Calu3 (cell line): ENCODE measurements around the gene CAVIN3. TPM values are rescaled to one million over a fixed set of nuclear protein-coding genes. Genes with fewer than 3 reads are reported as not detected.

Source experiments
- BruUV-seq: library from RNA; stranded (reverse); fragments of 400-500 nt; replicated peaks from 2 replicates; lab custom pipeline; 2021; lab: Mats Ljungman, UMichigan
- CTCF ChIA-PET: fragments of 300-600 bp; sonication (Branson Sonifier 250); formaldehyde crosslinking; loops from one replicate; lab custom pipeline; 2022; ENCODE audit warnings: antibody characterized with exemption; lab: Charles Lee
- DNase-seq: peaks from one replicate; pipeline ENCODE4 v3.0.0; 2022
- H3K27ac Mint-ChIP-seq: one replicate; pipeline ENCODE4 v1.8.0; 2022; ENCODE audit warnings: mixed read lengths; ENCODE audit not compliant: unreplicated experiment
- H3K27me3 Mint-ChIP-seq: one replicate; pipeline ENCODE4 v1.8.0; 2022; ENCODE audit warnings: mixed read lengths; ENCODE audit not compliant: unreplicated experiment
- H3K36me3 Mint-ChIP-seq: one replicate; pipeline ENCODE4 v1.8.0; 2022; ENCODE audit warnings: mild to moderate bottlenecking, moderate library complexity, mixed read lengths; ENCODE audit not compliant: insufficient read depth, unreplicated experiment
- H3K4me1 Mint-ChIP-seq: one replicate; pipeline ENCODE4 v1.8.0; 2022; ENCODE audit warnings: mild to moderate bottlenecking, low read depth, mixed read lengths; ENCODE audit not compliant: unreplicated experiment
- H3K4me3 Mint-ChIP-seq: one replicate; pipeline ENCODE4 v1.8.0; 2022; ENCODE audit warnings: mild to moderate bottlenecking, low read depth, moderate library complexity, mixed read lengths; ENCODE audit not compliant: unreplicated experiment
- H3K9me3 Mint-ChIP-seq: one replicate; pipeline ENCODE4 v1.8.0; 2022; ENCODE audit warnings: low read depth, mixed read lengths; ENCODE audit not compliant: unreplicated experiment
- CTCF ChIP-seq: fragments of 200-600 bp; IDR thresholded peaks from one replicate; pipeline ENCODE4 v1.8.0; 2022; ENCODE audit warnings: antibody characterized with exemption; ENCODE audit not compliant: unreplicated experiment
- intact Hi-C: fragments of 100-400 bp; cut with micrococcal nuclease; formaldehyde crosslinking; loops from one replicate; pipeline ENCODE4 v1.10.0; 2022; ENCODE audit not compliant: unreplicated experiment
- total RNA-seq: library from RNA; stranded (reverse); gene quantifications from 2 replicates; pipeline ENCODE4 v1.2.3, GENCODE V29; 2022

Gene CAVIN3
- total RNA-seq, 1 experiment from 2014 or later = 26.4 TPM

- no peak overlapping the region for H3K27ac Mint-ChIP-seq
- intact Hi-C loops = no loop called here
- H3K4me3 Mint-ChIP-seq = no peak overlapping the region
- H3K4me1 Mint-ChIP-seq = peaks cover 9% of the 10 kb centered on the region
- TF ChIP-seq CTCF = no peak
- H3K36me3 Mint-ChIP-seq = peaks cover 3% of the 10 kb centered on the region
- H3K27me3 Mint-ChIP-seq = no peaks in the 10 kb centered on the region
- CTCF ChIA-PET = no interaction called here
- no peak for DNase-seq
- no TSS peak for BruUV-seq
- H3K9me3 Mint-ChIP-seq = peaks cover 3% of the 10 kb centered on the region
Observed at GRCh38 chr11:6326985-6327384, 6.7 kb upstream of the CAVIN3 start.

- Mint-ChIP-seq H3K27ac (no peak overlapping the region), H3K4me1 (peaks cover 16% of the 10 kb centered on the region), H3K9me3 (peaks cover 3% of the 10 kb centered on the region), H3K4me3 (no peak overlapping the region), H3K36me3 (peaks cover 10% of the 10 kb centered on the region), H3K27me3 (no peaks in the 10 kb centered on the region)
- CTCF ChIA-PET = no interaction called here
- BruUV-seq = no TSS peak
- intact Hi-C loops = no loop called here
- no peak for TF ChIP-seq CTCF
- DNase-seq = no peak
Observed at GRCh38 chr11:6326303-6326702, 6.0 kb upstream of the CAVIN3 start.

GRCh38 chr11:6323291-6323905 is 3.1 kb upstream of the CAVIN3 start:
- Mint-ChIP-seq H3K9me3 (peaks cover 3% of the 10 kb centered on the region), H3K27me3 (no peaks in the 10 kb centered on the region), H3K4me1 (peaks cover 25% of the 10 kb centered on the region), H3K4me3 (no peak overlapping the region), H3K36me3 (peaks cover 37% of the 10 kb centered on the region), H3K27ac (no peak overlapping the region)
- intact Hi-C loops = no loop called here
- no peak for DNase-seq
- no TSS peak for BruUV-seq
- no peak for TF ChIP-seq CTCF
- CTCF ChIA-PET = interaction anchor here (0.6 kb wide), 1 partner anchor 704 kb away, joined by 4 read pairs; no protein-coding TSS in a partner anchor

- Mint-ChIP-seq H3K9me3 (no peaks in the 10 kb centered on the region), H3K27me3 (no peaks in the 10 kb centered on the region), H3K36me3 (peaks cover 37% of the 10 kb centered on the region), H3K27ac (peak overlapping the region; percentile 93), H3K4me3 (peak overlapping the region; percentile 80), H3K4me1 (peaks cover 36% of the 10 kb centered on the region)
- CTCF ChIA-PET = interaction anchor here (1.0 kb wide), 1 partner anchor 41 kb away, joined by 8 read pairs; no protein-coding TSS in a partner anchor
- TF ChIP-seq CTCF = no peak
- DNase-seq = no peak
- intact Hi-C loops = loop anchor here (2.0 kb wide), 1 partner anchor 87 kb away; the partner anchor contains the start of gene FHIP1B
- BruUV-seq = no TSS peak
Observed at GRCh38 chr11:6321961-6322362, 1.7 kb upstream of the CAVIN3 start.
